ENCODE results near the gene LRRC34. TPM values are rescaled to one million over a fixed set of nuclear protein-coding genes. Genes with fewer than 3 reads are reported as not detected.

LRRC34 gene
- total RNA-seq, 3 donors from 2014 or later = 0.35 to 1.2 (median 1.0) TPM

GRCh38 chr3:169790687-169791429 lies 21.8 kb downstream of the LRRC34 start:
- no peaks in the 10 kb centered on the region for H3K4me1 Mint-ChIP-seq (ENCODE audit: low read depth)
- ATAC-seq (no peak), DNase-seq (no peak)
- no peaks in the 10 kb centered on the region for H3K27me3 Mint-ChIP-seq (ENCODE audit: low read depth)
- H3K36me3 Mint-ChIP-seq (ENCODE audit: insufficient read depth) = peaks cover 30% of the 10 kb centered on the region
- no peaks in the 10 kb centered on the region for H3K9me3 Mint-ChIP-seq
- no peak overlapping the region for H3K4me3 Mint-ChIP-seq

DNA sequence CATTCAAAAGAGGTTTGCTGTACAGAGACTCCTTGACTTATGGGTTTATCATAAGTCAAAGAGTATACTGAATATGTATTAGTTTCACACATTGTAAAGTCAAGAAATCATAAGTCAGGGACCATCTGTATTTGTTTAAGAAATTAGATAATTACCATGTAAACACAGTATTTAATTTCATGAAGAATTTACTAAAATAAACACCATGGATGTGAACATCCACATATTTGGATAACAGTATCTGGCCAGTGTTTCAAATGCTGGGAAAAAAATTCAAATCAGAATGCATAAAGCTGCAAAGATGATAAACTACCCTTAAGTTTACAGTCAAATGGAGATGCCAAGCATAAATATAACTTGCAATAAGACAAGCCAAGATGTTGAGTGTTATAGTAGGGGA lies 22.5 kb downstream of the LRRC34 start:
- DNase-seq (no peak), ATAC-seq (no peak)
- Mint-ChIP-seq H3K27me3 (ENCODE audit: low read depth) (no peaks in the 10 kb centered on the region), H3K9me3 (no peaks in the 10 kb centered on the region), H3K36me3 (ENCODE audit: insufficient read depth) (peaks cover 32% of the 10 kb centered on the region), H3K4me3 (no peak overlapping the region), H3K4me1 (ENCODE audit: low read depth) (no peaks in the 10 kb centered on the region)

GRCh38 chr3:169787791-169788190 lies 24.9 kb downstream of the LRRC34 start:
- peaks cover 31% of the 10 kb centered on the region for H3K36me3 Mint-ChIP-seq (ENCODE audit: insufficient read depth)
- H3K4me3 Mint-ChIP-seq = no peak overlapping the region
- no peaks in the 10 kb centered on the region for H3K9me3 Mint-ChIP-seq
- DNase-seq (no peak), ATAC-seq (no peak)
- H3K27me3 Mint-ChIP-seq (ENCODE audit: low read depth) = no peaks in the 10 kb centered on the region
- H3K4me1 Mint-ChIP-seq (ENCODE audit: low read depth) = no peaks in the 10 kb centered on the region

- peaks cover 30% of the 10 kb centered on the region for H3K36me3 Mint-ChIP-seq (ENCODE audit: insufficient read depth)
These were observed 25.6 kb downstream of the LRRC34 start for GRCh38 chr3:169787120-169787519.

DNA sequence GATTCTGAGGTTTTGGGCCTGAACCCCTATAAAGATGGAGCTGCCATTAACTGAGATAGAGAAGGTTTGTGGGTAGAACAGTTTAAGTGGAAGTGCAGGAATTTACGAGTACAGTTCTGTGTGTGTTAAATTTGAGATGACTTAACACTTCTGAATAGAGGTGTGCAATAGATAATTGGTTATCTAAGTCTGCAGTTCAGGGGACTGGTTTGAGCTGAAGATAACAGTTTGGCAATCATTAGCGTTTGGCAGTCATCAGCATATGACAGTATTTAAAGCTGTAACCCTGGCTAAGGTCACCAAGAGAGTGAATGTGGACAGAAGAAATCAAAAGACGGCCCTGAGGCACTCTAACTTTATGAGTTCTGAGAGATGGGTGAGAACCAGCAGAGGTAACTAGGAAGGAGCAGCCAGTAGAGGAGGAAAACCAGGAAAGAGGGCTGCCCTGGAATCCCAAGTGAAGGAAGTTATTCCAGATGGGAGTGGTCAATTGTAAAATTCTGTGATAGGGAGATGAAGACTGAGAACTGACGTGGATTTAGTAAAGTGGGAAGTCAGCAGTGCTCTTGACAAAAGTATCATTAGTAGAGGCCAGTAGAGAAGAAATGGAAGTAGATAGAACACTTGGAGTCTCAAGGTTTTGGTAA lies 31.4 kb downstream of the LRRC34 start:
- Mint-ChIP-seq H3K27me3 (ENCODE audit: low read depth) (no peaks in the 10 kb centered on the region), H3K36me3 (ENCODE audit: insufficient read depth) (peaks cover 47% of the 10 kb centered on the region), H3K9me3 (no peaks in the 10 kb centered on the region), H3K4me3 (no peak overlapping the region), H3K4me1 (ENCODE audit: low read depth) (peaks cover 38% of the 10 kb centered on the region)
- no peak for ATAC-seq
- DNase-seq = no peak

More at GRCh38 chr3:169787120-169787519, 25.6 kb downstream of the LRRC34 start:
- no peaks in the 10 kb centered on the region for H3K27me3 Mint-ChIP-seq (ENCODE audit: low read depth)
- ATAC-seq = no peak
- DNase-seq = no peak
- no peak overlapping the region for H3K4me3 Mint-ChIP-seq
- H3K4me1 Mint-ChIP-seq (ENCODE audit: low read depth) = no peaks in the 10 kb centered on the region
- H3K9me3 Mint-ChIP-seq = no peaks in the 10 kb centered on the region

GRCh38 chr3:169780742-169781141 lies 32.0 kb downstream of the LRRC34 start:
- no peak for ATAC-seq
- no peaks in the 10 kb centered on the region for H3K9me3 Mint-ChIP-seq
- DNase-seq = no peak
- no peaks in the 10 kb centered on the region for H3K27me3 Mint-ChIP-seq (ENCODE audit: low read depth)
- no peak overlapping the region for H3K4me3 Mint-ChIP-seq
- peaks cover 47% of the 10 kb centered on the region for H3K36me3 Mint-ChIP-seq (ENCODE audit: insufficient read depth)
- H3K4me1 Mint-ChIP-seq (ENCODE audit: low read depth) = peaks cover 41% of the 10 kb centered on the region

GRCh38 chr3:169777822-169778221 lies 34.9 kb downstream of the LRRC34 start:
- ATAC-seq (no peak), DNase-seq (no peak)
- no peaks in the 10 kb centered on the region for H3K27me3 Mint-ChIP-seq (ENCODE audit: low read depth)
- peaks cover 52% of the 10 kb centered on the region for H3K36me3 Mint-ChIP-seq (ENCODE audit: insufficient read depth)
- no peak overlapping the region for H3K4me3 Mint-ChIP-seq
- no peaks in the 10 kb centered on the region for H3K9me3 Mint-ChIP-seq
- peaks cover 60% of the 10 kb centered on the region for H3K4me1 Mint-ChIP-seq (ENCODE audit: low read depth)

DNA sequence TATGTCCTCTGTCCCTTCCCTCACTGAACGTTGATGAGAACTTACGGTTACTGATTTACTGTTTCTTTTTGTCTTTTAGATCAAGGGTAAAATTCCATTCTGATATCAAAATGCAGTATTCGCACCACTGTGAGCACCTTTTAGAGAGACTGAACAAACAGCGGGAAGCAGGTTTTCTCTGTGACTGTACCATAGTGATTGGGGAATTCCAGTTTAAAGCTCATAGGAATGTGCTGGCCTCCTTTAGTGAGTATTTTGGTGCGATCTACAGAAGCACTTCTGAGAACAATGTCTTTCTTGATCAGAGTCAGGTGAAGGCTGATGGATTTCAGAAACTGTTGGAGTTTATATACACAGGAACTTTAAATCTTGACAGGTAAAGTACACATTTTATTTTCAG lies 38.5 kb downstream of the LRRC34 start:
- Mint-ChIP-seq H3K4me1 (ENCODE audit: low read depth) (peaks cover 48% of the 10 kb centered on the region), H3K27me3 (ENCODE audit: low read depth) (no peaks in the 10 kb centered on the region), H3K9me3 (no peaks in the 10 kb centered on the region), H3K4me3 (peak overlapping the region; percentile 100), H3K36me3 (ENCODE audit: insufficient read depth) (peaks cover 30% of the 10 kb centered on the region)
- ATAC-seq (no peak), DNase-seq (no peak)

GRCh38 chr3:169772897-169773816 lies 39.5 kb downstream of the LRRC34 start, which contains the start of gene MYNN:
Gene MYNN (plus strand): TSS chr3:169773396. CDS start chr3:169774296, 900 bp downstream.
- H3K4me1 Mint-ChIP-seq (ENCODE audit: low read depth) = peaks cover 42% of the 10 kb centered on the region

GRCh38 chr3:169772305-169772896 lies 40.3 kb downstream of the LRRC34 start:
- no peak for DNase-seq
- Mint-ChIP-seq H3K4me1 (ENCODE audit: low read depth) (peaks cover 37% of the 10 kb centered on the region), H3K9me3 (no peaks in the 10 kb centered on the region), H3K4me3 (peak overlapping the region; percentile 100), H3K27me3 (ENCODE audit: low read depth) (no peaks in the 10 kb centered on the region), H3K36me3 (ENCODE audit: insufficient read depth) (peaks cover 18% of the 10 kb centered on the region)
- ATAC-seq = peak; percentile 17 to 28

More at GRCh38 chr3:169772897-169773816, 39.5 kb downstream of the LRRC34 start, which contains the start of gene MYNN:
- Mint-ChIP-seq H3K9me3 (no peaks in the 10 kb centered on the region), H3K36me3 (ENCODE audit: insufficient read depth) (peaks cover 23% of the 10 kb centered on the region), H3K27me3 (ENCODE audit: low read depth) (no peaks in the 10 kb centered on the region), H3K4me3 (peak within 1 kb of the TSS; percentile 100)
- DNase-seq (peak; percentile 90), ATAC-seq (peak; percentile 86 to 89)

DNA sequence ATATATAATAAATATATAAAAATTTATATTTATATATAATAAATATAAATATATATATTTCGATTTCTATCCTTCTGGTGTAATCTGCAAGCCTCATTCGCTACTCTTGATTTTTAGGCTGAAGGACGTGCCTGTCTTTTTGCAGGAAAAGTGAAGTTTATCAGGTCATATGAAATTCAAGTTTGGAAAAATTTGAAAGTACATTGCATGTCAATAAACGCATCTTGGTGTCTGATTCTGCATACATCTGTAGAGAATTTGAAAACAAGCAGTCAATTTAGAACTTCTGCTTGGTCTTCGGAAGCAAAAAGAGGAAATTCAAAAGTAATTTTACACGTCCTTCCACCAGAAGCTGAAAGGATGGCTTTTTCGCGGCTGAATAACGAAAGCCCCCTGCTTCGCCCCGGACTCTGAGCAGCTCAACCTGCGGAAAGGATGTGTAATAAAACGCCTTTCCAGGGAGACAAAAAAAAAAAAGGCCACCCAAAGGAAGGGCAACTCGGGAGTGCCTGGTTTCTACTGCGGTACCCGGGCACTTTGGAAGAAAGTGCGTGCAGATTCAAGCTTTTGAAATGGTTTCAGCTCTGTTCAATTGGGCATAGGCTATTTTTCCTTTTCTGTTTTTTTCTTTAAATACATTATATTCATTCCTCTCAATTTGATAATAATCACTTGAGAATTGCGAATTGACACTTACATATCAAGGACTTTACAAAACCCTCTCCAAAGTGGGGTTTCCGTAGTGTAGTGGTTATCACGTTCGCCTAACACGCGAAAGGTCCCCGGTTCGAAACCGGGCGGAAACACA lies 41.0 kb downstream of the LRRC34 start:
- Mint-ChIP-seq H3K27me3 (ENCODE audit: low read depth) (no peaks in the 10 kb centered on the region), H3K4me1 (ENCODE audit: low read depth) (peaks cover 32% of the 10 kb centered on the region), H3K4me3 (peak overlapping the region; percentile 100), H3K9me3 (no peaks in the 10 kb centered on the region), H3K36me3 (ENCODE audit: insufficient read depth) (peaks cover 13% of the 10 kb centered on the region)
- no peak for ATAC-seq
- DNase-seq = peak; percentile 52

DNA sequence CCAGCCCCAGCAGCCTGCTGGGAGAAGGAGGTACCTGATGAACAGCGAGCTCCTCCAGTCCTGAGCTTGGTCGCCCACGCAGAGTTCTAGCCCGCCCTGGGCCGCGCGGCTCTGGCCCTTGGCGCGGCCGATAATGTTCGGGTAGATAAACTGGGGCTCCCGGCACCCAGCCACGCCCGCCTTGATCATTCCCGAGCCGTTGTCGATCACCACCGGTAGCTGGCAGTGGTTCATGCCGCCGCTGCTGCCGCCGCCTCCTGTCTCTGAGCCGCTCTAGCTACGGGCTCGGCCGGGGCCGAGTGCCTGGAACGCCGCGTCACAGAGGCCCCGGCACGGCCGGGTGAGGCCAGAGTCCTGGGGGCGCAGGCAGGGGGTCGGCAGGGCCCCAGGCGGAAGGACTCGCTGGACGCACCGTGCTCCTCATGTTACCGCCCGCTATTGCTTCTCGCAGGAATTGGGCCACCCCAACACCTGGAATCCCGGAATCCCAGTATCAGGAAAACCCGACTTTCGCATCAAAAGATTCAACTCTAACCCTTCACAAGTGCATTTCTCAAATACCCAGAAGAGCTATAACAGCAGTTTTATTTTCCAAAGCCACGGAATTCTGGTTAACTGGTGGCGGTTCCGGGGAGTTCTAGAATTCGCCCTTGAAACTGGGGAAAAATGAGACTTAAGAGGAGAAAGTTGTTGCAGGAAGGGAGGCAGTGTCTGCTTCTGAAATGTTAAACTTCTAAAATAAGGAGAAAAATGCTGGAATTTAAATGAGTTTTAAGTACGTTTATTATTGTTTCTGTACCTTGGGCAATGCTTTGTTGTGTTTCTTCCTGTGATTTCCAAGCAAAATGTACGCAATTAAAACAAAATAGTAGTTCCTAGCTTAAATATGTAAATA lies 43.2 kb downstream of the LRRC34 start, which contains the start of gene ACTRT3:
ACTRT3 (minus strand) TSS at position 275 of the 895 bp plus-strand sequence; CDS start at position 234, 41 bp downstream.
- no peaks in the 10 kb centered on the region for H3K27me3 Mint-ChIP-seq (ENCODE audit: low read depth)
- H3K4me1 Mint-ChIP-seq (ENCODE audit: low read depth) = peaks cover 23% of the 10 kb centered on the region
- H3K36me3 Mint-ChIP-seq (ENCODE audit: insufficient read depth) = peaks cover 2% of the 10 kb centered on the region
- H3K4me3 Mint-ChIP-seq = peak within 1 kb of the TSS; percentile 86
- peak; percentile 15 to 19 for ATAC-seq
- peaks cover 6% of the 10 kb centered on the region for H3K9me3 Mint-ChIP-seq
- DNase-seq = peak; percentile 54

All from activated T-cell treated with anti-CD3 and anti-CD28 coated beads, Interleukin-2, amount 50 U/mL, for 4 hours (primary cell).